ENCODE data around the gene VWA3B. TPM values are rescaled to one million over a fixed set of nuclear protein-coding genes. Genes with fewer than 3 reads are reported as not detected.

The VWA3B gene
- total RNA-seq, 1 experiment from 2014 or later: not detected

GRCh38 chr2:98254504-98255059 is 167.6 kb downstream of the VWA3B start:
- TF ChIP-seq CTCF (conservative IDR thresholded peaks at IDR 0.05): no peak
- Mint-ChIP-seq H3K27ac (no peak overlapping the region), H3K9me3 (no peaks in the 10 kb centered on the region; a peak in 1 of 5 replicates), H3K4me3 (no peak overlapping the region), H3K4me1 (peaks cover 2 to 5% of the 10 kb centered on the region in 2 experiments; a peak in 2 of 4 replicates), H3K27me3 (ENCODE audit: low read depth) (peaks cover 2% of the 10 kb centered on the region; the same call in 1 of the 2 replicates), H3K36me3 (ENCODE audit: insufficient read depth in 1 of 3, low read depth in 3 of 3) (no peaks in the 10 kb centered on the region)
- Histone ChIP-seq H2BK120ac (ENCODE audit: low read depth, low read length, poor library complexity, severe bottlenecking) (no peak overlapping the region), H2BK15ac (ENCODE audit: low read depth, low read length) (no peak overlapping the region), H3K14ac (ENCODE audit: insufficient read depth, low read length) (no peak overlapping the region), H2BK20ac (ENCODE audit: low read depth, low read length, poor library complexity, severe bottlenecking) (no peak overlapping the region), H3K18ac (ENCODE audit: insufficient read length, low read depth, low read length) (no peak overlapping the region), H2BK5ac (ENCODE audit: insufficient read length, low read length) (no peak overlapping the region), H3K56ac (ENCODE audit: insufficient read length, low read depth, low read length) (no peak overlapping the region), H4K91ac (ENCODE audit: insufficient read length, low read depth, low read length) (no peak overlapping the region), H3T11ph (ENCODE audit: low read length) (no peak overlapping the region), H4K20me1 (ENCODE audit: control insufficient read depth, insufficient read depth, insufficient read length) (no peaks in the 10 kb centered on the region), H3K4me2 (ENCODE audit: insufficient read depth, insufficient read length, low read length) (no peak overlapping the region), H3K79me2 (ENCODE audit: insufficient read depth, low read length) (no peaks in the 10 kb centered on the region), H2BK12ac (ENCODE audit: insufficient read length, low read depth, low read length) (no peak overlapping the region), H3K23ac (ENCODE audit: insufficient read length, low read depth, low read length) (no peak overlapping the region), H3K27me3 (ENCODE audit: insufficient read depth, low read length) (no peaks in the 10 kb centered on the region), H3K23me2 (ENCODE audit: insufficient read length, low read depth, low read length, poor library complexity, severe bottlenecking) (no peaks in the 10 kb centered on the region), H3K4ac (ENCODE audit: low read depth, low read length) (no peak overlapping the region), H2AK5ac (ENCODE audit: insufficient read length, low read length) (no peak overlapping the region), H3K9me3 (ENCODE audit: control insufficient read depth, low read depth, low read length) (no peaks in the 10 kb centered on the region), H3K9ac (ENCODE audit: extremely low read depth, insufficient read length, low read length) (no peak overlapping the region), H3K79me1 (ENCODE audit: insufficient read depth, low read depth, low read length, poor library complexity, severe bottlenecking) (no peaks in the 10 kb centered on the region), H3K27ac (ENCODE audit: insufficient read length, low read depth, low read length) (no peak overlapping the region), H4K5ac (ENCODE audit: insufficient read length, low read depth, low read length) (no peak overlapping the region), H4K8ac (replicated peaks; ENCODE audit: insufficient read length, low read depth, low read length) (no peak overlapping the region), H2AFZ (ENCODE audit: low read length) (no peak overlapping the region), H3K4me1 (ENCODE audit: insufficient read depth, low read length) (no peaks in the 10 kb centered on the region)
- no peak for DNase-seq
- no CpG with 5 or more reads among the region's 9 CpGs for WGBS (ENCODE audit: extremely low coverage, insufficient read length, low lambda C conversion rate)
